ENCODE data around the gene PAX2.

PAX2 gene

DNA sequence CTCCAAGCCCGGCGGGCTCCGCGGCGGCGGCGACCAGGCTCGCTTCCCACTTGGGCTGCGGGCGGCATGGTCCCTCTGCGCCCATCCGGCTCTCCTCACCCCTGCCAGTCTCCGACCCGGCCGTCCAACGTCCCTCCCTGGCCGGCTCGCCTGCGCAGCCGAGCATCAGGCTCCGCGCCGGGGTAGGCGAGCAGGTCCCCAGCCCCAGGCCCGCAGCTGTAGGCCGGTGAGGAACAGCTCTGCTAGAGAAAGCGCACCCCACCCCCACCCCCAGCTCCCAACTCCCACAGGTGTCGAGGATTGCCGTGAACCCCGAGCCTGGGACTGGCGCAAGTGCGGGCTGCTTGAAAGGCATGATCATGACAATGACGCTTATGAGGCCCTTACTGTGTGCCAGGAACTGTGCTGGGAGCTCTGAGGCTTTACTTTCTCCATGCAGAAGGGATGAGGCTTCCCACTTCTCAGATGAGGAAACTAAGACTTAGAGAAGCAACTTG lies 20.8 kb upstream of the PAX2 start:
- DNase-seq: no peak

DNA sequence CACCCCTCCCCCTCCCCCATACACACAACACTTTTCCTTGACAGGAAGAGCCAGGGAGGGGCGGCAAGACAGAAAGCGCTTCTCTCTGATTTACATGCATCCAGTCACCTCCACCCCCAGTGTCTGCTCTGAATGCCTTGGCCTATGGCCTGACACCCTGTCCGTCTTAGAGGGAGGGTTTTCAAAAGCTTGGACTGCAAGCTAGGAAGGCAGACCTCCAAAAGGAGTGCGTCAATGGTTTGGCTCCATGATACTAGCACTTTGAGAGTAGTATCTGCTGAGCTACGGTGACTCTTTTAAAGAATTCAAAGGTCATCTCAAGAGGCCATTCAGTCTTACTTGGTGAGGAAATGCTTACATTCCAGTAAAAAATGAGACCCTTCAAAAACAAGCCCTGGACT lies 20.3 kb upstream of the PAX2 start:
- no peak for DNase-seq

DNA sequence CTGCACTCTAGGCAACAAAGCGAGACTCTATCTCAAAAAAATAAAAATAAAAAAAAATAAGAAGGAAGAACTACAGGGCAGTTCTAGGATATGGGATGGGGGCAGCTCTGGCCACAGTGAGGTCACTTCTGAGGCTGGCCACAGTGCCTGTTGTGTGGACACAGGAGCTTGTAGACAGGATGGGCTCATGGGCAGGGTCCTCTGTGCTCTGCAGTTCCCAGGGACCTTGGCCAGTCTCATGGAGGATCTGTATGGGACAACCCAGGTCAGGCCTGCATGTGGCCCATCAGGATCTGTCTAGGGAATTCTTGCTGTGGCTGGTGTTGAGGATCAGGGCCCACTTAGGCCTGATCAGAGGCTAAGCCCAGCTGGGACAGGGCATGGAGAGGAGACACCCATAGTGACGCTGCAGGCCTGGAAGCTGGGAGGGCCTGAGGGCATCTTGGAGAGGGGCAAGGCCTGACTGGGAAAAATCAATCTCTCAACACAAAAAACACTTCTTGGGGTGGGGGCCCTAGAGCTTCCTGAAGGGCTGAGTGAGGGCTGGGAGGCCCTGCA lies 19.4 kb upstream of the PAX2 start:
- no peak for DNase-seq

DNA sequence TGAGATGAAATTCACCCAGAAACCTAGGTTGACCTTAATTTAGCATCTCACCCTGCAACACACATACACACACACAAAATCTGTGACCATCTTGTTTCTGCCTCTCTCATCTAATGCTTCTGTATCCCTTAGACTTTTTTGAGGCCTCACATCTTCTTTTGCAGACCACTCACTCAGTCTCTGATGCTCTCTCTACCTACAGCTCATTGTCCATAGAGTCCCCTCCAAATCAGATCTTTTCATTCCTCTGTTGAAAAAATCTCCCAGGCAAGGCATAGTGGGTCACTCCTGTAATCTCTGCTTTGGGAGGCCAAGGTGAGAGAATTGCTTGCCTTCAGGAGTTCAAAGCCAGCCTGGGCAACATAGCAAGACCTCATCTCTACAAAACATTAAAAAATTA lies 17.6 kb upstream of the PAX2 start:
- no peak for DNase-seq

DNA sequence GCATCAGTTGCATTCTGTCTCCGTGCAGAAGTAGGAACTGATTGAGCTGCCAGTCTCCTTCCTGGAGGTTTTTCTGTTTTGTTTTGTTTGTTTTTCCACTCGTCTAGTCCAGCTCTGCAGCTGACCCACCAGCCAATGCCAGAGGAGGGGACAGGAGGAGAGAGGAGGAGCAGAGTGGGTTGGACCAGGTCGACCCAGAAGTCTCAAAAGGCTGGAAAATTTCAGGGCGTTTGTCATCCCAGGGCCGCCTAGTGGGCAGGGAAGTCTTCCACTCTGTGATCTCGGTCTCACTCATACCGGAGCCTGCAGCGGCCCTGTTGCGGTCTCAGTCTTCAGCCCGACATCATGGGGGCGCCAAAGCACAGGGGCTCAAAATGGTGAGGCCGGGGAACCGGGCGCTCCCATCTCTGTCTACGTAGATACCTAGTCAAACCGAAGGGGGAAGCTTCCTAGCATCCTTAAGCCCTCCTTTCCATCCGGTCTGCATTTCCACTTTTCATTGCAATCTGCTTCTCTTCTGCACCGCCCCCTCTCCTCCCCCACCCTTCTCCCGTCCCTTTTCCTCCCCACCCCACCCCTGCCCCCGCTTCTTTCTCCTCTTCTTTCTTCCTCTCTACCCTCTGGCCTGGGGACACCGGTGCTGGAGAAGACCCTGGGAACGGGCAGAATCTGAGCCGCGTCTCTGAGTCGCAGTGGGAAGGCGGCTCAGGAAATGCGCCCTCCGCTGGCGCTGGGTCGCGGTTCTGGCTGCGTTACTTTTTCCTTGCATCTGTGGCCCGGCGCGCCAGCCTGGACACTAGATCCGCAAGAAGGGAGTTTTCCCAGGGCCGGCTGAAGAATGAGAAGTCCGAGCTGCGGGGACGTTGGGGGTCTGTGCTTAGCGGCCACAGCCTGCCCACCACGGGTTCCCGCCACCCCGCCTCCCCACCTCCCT lies 16.2 kb upstream of the PAX2 start:
- DNase-seq: no peak

DNA sequence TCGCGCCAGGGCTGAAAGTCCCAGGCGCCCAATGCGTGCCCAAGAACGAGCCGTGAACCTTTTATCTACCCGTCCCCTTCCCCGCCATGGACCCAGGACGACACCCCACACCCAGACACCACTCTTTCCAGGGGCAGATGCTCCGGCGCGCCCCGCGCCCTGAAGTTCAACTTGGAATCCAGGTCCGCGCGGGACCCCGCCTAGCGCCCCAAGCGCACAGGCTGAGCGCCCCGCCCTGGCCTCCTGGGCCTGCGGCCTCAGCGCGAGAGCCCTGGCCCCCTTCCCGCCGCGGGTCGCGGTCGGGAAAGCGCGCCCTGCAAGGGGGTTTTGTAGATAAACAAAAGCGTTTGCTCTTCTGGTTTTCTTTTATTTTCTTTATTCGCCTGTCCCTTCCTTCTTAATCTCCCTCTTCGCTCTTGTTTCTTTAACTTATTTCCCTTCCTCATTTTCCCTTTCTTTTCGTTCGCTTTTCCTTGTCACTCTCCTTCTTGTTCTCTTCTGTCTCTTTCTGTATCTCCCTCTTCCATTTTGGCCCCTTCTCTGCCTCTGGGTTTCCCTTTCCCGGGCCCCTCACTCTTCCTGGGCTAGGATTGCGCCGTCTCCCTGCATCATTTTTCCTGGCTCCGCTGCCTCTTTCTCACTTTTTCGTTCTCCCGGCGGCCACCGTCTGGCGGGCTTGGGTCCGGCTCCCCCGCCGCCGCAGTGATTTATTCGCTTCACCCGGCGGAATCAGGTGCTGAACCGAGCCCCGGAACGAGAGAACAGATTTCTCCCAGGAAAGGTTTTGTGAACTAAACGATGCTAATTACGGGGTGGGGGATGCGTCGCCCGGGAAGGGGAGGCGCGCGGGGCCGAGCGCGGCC lies 15.3 kb upstream of the PAX2 start:
- DNase-seq: no peak

DNA sequence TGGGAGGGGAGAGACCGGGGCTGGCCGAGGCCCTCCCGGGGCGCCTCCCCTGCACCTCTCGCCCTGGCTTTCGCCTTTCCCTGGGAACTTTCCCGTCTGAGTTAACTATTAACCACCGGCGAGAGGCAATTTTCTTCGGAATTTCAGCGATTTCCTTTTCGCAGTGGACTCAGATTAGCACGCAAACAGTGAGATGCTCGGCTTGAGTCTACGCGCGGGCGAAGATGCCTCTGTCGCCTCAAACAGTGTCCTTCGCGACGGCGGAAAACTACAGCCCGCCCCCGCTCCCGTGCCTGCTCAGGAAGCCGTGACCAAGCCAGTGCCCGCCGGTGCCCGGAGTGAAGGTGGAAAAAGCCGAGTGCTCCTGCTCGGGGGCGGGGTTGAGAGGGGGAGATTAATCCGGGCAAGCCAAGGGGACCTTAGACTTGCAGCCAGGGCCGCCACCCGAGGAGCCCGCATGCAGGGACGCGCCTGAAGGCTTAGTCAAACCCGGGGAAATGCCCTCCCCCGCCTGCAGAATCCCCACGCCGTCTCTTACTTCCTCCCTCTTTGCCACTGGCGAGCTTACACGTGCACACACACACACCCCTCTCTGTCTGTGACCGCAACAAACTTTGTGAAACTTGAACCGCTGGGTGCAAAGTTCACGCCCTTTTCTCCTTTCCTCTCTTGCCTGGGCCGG lies 14.5 kb upstream of the PAX2 start:
- no peak for DNase-seq

DNA sequence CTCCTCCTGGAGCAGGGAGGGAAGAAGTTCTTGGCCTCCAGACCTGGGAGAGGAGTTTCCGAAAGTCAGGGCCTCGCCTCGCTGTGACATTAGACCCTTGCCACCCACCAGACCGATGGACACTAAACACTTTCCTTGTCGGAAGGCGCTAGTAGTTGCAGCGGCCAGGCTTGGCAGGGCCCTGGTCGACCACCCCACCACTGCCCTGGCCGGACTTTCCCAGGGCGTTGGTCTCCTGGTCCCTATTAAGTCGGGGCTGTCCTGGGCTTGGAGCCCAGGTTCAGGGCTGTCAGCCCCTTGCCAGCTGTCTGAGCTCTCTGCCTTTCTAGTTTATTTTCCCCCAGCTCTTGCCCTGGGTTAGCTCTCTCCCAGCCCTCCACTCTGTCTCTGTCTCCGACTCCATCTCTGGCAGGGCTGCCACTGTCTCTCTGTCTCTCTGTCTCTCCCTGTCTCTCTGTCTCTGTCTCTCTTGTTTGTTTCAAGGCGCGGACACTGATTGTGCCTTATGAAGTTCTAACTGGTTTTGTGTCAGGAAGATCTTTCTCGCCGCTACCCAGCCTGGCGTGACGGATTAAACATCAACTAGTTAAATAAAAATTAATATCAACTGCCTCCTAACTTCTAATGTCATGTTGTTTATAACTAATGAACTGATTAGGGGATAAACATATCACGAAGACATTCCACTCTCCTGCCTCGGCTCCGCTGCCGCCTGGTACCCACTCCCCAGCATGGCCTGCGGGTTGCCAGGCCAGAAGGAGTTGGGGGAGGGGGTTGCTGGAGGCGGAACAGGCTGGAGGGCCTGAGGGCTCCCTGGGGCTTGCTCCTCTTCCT lies 13.8 kb upstream of the PAX2 start:
- no peak for DNase-seq

DNA sequence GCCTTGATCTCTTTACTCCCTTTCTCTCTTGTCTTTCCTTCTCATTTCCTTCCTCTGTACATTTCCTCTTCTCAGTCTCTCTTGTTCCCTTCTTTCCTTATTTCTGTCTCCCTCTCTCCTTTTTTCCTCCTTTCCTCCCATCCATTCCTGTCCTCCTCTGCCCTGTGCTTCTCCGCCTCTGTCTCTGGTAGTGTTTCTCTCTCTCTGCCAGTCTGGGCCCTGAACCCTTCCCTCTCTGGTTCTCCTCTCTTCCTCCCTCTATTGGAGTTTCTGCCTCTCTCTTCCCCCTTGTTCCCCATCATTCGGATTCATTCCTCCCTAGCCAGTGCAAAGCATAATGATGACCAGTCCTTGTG lies 13.2 kb upstream of the PAX2 start:
- DNase-seq: no peak

DNA sequence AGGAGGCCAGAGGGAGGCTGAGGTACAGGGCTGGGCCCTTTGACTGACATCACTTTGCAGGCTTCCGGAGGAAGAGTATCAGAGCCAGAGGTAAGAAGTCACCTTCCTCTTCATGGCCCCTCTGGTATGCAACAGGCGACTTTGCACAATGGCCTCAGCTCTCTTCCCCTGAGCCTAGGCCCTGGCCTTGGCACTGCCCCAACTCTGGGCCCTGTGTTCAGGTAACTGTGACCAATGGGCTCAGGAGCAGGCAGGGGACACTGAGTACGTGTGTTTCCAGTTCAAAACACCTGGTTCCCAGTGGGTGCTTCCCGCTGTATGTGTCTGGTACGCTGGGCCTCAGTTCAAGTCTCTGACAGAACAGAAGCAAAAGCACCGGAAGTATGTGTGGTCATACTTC lies 12.1 kb upstream of the PAX2 start:
- DNase-seq: no peak

DNA sequence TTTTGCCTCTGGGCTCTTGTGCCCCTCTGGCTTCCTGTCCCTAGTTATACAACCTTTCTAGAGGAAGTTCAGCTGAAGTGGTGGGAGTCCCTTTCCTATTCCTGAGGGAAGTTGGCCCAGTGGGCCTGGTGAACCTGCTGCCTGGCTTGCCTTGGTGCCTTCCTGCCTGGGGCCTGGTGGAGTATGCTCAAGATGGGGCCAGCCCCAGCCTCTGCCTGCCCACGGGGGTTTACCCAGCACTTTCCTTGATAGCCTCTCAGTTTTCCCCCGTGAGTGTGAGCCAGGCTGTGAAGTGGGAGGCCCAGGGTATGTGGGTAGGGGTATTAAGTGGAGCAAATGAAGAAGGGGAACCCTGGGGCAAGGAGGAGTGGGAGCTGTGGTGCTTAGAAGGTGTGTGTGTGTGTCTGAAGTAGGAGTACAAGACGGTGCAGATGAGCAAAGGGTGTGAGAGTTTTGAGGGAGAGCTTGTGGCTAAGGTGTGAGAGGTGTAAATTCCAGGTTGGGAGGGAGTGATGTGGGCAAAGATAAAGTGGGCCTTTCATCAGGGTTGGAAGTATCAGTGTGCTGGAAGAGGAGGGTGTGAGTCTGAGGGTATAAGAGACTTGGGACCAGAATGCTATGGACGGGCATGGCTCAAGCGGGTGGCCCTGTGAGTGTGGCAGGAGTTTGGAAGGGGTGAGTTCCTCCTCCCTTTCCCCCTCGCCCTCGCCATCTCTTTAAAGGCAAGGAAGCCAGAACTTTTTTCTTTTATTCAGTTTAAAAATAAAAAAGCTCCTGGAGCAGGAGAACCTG lies 10.9 kb upstream of the PAX2 start:
- no peak for DNase-seq

DNA sequence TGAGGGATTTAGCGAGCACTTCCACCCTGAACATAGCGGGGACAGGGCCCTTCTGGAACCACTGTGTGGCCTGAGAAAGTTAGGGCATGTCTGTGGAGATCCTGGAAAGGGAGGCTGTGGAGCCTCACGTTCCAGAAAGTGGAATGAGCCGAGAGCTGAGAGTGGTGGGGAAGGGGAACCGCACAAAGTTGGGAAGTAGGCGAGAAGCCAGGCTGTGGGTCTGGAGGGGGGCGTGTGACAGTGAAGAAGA lies 10.4 kb upstream of the PAX2 start:
- DNase-seq: no peak

DNA sequence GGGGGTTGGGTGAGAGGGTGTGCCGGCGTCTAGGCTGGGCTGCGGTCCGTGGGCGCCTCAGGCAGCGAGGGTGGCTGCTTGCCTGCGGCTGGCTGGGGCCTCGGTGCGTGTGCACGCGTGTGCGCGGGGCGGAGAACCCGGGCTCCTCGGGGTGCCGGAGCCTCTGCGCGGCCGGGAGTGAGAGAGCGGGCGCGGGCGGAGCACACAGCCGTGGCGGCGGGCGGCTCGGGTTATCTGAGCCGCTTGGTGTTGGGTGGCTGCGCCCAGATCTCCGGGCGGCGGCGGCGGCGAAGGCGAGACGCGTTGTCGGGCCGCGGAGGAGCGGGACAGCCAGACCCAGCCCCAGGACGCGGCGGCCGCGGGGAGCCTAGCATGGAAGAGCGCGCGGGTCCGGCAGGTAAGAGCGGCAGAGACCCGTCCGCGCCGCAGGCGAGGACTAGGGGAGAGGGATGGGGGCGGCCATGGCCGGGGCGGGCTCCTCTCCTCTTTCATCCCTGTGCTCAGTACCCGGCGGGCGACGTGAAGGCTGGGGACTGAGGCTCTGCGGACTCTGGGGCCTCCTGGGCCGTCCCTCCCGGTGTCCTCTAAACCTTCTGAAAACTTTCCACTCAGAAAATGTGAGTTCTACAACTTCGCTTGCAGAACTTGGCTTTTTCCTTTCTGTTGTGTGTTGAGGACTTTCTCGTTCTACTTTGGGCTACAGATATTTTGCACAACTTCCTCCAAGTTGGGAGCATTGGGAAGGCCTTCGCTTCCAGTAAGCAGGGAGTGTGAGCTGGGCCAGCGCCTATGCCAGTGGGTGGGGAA lies 9.8 kb upstream of the PAX2 start:
- no peak for DNase-seq

DNA sequence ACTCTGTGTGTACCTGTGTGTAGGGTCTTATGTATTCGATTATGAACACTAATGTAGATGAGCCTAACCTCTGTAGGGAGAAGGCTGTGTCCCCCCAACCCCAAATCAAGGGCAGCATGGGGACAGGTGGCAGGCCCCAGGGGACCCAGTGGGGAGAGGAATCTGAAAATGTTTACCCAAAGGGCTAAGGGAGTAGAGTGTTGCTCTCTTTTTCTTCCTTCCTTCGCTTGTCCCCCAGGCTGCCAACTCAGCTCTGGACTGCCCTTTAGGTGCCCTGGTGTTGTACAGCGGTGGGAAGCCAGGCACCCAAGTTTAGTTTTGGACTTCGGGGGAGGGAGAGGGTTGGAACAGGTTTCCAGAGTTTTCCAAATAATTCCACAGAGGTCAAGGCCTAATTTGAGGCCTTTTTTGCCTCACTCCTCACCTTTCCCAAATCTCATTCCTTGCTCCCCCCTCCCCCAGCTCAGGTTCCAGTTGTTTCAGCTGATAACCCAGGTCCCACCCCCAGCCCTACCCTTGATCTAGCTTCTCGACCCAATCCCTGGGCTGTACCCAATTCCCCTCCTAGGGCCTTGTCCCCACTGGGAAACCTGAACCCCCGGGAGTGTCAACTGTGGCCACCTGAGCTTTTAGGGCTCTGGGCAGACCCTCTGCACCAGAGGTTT lies 9.1 kb upstream of the PAX2 start:
- DNase-seq: no peak

DNA sequence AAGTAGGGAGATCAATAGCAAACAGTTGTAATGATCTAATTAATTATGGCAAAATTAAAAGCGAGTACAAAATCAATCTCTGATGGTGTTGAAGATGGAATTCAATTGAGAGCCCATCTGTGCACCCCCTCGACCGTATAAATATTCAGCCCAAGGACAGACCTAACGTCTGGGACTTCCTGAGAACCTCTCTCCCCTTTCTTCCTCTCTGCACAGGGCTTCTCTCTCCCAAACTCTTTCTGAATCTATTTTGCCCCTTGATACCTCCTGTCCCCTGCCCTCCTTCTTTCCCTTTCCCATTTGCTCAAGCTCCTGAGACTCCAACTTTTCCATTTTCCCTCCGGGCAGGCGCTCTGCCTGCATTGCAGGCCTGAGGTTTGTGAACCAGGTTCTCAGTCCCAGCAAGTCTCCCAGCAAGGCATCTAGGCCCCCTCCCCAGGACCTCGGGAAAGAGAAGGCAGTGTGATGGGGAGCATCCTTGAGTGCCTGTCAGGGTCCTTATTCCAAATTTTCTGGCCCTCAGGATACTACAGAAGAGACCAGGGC lies 8.5 kb upstream of the PAX2 start:
- DNase-seq: no peak

DNA sequence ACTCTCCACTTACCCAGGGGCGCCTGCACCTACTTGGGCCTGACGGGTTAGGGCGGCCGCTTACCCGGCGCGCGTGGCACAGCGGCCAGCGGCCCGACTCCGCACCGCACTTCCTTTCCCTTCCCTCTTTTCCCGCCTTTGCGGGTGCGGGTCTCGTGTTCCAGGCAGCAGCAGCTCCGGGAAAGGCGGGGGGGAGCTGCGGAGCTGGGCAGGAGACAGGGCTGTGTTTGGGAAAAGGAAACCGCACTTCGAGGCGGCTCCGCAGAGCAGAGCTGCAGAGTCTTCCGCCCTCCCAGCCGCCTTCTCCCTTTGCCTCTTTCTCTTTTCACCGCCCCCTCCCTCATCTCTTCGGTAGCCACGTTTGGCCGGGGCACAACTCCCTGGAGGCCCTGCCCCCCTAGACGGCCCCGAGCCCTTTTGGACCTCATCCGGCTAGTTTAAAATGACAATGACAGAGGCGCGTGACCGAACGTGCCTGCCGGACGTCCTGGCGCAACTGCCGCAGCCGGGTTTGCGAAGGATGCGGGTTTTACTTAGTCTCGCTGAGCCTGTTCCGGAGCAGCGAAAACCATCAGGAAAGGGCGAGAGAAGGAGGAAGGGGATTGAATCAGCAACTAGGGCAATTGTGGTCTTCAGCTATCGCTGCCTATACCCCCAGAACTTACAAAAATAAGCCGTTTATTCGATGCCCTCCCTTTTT lies 7.9 kb upstream of the PAX2 start:
- DNase-seq: no peak

DNA sequence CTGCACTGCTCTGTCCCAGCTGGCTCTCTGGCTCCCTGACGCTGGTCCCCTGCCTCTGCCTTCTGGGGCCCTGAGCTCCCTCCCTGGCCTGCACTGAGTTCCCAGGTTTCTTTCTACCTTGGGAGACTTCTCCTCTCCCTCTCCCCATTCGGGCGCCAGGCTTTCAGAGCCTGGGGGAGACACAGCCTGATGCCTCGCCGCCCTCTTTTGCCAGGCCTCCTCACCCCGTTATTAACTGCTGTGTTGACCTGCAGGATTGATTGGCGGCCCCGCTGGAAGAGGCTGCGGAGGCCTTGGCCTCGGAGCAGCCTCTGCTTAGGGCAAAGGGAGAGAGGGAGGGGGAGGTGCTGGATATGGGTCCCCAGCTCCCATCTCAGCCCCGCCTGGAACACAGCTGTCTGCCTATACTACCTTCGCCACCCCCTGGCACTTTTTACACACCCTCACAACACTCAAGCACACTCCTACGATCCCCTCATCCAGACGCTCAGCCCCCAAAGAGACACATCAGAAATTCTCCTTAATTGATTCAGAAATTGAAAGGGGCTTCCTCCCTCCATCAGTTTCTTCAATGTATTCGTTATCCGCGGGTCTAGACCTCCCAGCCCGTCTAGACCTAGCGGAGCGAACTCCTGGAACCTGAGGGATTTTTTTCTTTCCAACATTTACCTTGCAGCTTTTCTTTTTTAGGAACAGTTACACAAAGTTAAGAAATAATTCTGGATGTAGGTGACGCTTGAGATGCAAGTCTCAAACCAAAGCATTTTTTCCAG lies 7.1 kb upstream of the PAX2 start:
- no peak for DNase-seq
